Retinal pigment epithelial cell (primary cell): Measurements from ENCODE around the gene HES4.

Experiments
- DNase-seq: peaks from one replicate; pipeline ENCODE4 v3.0.0-alpha.2; 2010; ENCODE audit warnings: low read depth
- H3K4me3 ChIP-seq: 2 replicates; pipeline ENCODE4 v1.5.1; 2011; ENCODE audit warnings: mild to moderate bottlenecking, low read length, control low read depth, moderate library complexity
- CTCF ChIP-seq: conservative IDR thresholded peaks from 2 replicates; pipeline ENCODE4 v1.5.1; 2011; ENCODE audit warnings: low read depth, low read length, control low read depth, inconsistent platforms

Gene HES4

GRCh38 chr1:974293-974640 lies 25.6 kb downstream of the HES4 start:
- no peak overlapping the region for H3K4me3 ChIP-seq
- no peak for DNase-seq
- no peak for TF ChIP-seq CTCF

DNA sequence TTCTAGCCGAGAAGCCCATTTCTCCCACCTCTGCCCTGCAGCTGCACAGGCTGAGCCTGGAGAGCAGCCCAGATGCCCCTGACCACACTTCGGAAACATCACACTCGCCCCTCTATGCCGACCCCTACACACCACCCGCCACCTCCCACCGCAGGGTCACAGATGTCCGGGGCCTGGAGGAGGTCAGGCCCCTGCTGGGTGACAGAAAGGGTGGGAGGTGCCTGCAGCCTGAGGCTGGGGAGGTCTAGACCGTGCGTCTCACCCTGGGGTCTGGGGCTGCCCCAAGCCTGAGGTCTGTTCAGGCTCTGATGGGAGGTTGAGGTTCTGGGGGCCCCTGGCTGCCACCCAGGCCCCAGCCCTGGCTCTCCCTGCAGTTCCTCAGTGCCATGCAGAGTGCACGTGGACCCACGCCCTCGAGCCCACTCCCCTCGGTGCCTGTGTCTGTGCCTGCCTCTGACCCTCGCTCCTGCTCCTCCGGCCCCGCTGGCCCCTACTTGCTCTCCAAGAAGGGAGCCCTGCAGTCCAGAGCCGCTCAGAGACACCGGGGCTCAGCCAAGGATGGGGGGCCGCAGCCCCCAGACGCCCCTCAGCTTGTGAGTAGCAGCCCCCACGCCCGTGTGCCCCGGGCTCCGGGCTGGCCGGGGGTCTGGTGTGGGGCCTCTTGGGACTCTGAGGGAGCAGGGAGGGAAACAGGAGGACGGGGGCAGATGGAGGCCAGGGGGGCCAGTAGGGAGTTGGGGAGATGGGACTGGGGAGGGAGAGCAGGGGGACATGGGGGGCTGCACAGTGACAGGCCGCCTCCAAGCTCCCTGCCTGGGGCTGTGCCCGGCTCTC lies 26.2 kb downstream of the HES4 start:
- no peak overlapping the region for H3K4me3 ChIP-seq
- DNase-seq = no peak
- no peak for TF ChIP-seq CTCF

GRCh38 chr1:972726-973458 lies 27.0 kb downstream of the HES4 start:
- no peak overlapping the region for H3K4me3 ChIP-seq
- DNase-seq = no peak
- no peak for TF ChIP-seq CTCF

GRCh38 chr1:971751-972506 lies 28.0 kb downstream of the HES4 start:
- H3K4me3 ChIP-seq = no peak overlapping the region
- no peak for DNase-seq
- TF ChIP-seq CTCF = no peak

DNA sequence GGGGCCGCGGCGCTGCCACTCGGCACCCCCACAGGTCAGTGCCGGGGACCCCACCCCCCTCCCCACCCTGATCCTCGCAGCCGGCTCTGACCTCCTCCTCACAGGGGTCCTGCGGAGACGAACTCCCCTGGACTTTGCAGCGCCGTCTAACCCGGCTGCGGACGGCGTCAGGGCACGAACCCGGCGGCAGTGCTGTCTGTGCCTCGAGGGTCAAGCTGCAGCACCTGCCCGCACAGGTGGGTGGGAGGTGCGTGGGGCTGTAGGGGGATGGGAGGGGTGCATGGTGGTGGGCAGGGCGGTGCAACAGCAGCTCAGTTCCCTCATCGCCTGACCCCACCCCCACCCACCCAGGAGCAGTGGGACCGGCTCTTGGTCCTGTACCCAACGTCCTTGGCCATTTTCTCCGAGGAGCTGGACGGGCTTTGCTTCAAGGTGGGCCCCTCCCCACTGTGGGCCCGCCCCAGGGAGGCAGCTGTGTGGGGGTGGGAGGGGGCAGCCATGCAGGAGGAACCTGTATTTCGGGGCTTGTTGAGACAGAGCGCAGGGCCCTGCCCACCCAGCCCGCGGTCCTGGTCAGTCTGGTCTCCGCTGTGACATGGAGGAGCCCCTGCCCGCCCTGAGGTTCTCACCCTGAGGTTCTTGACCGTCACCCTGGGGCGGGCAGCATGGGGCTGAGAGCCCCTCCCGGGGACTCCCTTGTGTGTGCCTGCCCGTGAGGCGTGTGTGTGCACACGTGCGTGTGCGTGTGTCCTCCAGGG lies 28.7 kb downstream of the HES4 start:
- no peak for DNase-seq
- H3K4me3 ChIP-seq = no peak overlapping the region
- no peak for TF ChIP-seq CTCF

- TF ChIP-seq CTCF = no peak
- DNase-seq = no peak
- H3K4me3 ChIP-seq = no peak overlapping the region
Observed at GRCh38 chr1:970242-970972, 29.5 kb downstream of the HES4 start.
